Tibial nerve (tissue), 3 donors: ENCODE results near the gene METTL8.

ENCODE experiments used
- POLR2A ChIP-seq, 2 donors: fragments of 450-650 bp; IDR thresholded peaks; one replicate each; pipeline ENCODE4 v1.6.1; 2017; ENCODE audit warnings: antibody characterized with exemption in 2 of 2, mild to moderate bottlenecking in 2 of 2, moderate library complexity in 2 of 2
- TF ChIP-seq, protein P1 (sequence below), 5 experiments: fragments of 200-600 bp in 3 of 5; fragments of 450-650 bp in 2 of 5; sonication (generic) in 3 of 5; IDR thresholded peaks; one replicate each; pipeline ENCODE4 v1.5.1; 2016 to 2019; ENCODE audit warnings: antibody characterized with exemption in 5 of 5, mild to moderate bottlenecking in 3 of 5, moderate library complexity in 2 of 5

- TF ChIP-seq, protein P1, sequence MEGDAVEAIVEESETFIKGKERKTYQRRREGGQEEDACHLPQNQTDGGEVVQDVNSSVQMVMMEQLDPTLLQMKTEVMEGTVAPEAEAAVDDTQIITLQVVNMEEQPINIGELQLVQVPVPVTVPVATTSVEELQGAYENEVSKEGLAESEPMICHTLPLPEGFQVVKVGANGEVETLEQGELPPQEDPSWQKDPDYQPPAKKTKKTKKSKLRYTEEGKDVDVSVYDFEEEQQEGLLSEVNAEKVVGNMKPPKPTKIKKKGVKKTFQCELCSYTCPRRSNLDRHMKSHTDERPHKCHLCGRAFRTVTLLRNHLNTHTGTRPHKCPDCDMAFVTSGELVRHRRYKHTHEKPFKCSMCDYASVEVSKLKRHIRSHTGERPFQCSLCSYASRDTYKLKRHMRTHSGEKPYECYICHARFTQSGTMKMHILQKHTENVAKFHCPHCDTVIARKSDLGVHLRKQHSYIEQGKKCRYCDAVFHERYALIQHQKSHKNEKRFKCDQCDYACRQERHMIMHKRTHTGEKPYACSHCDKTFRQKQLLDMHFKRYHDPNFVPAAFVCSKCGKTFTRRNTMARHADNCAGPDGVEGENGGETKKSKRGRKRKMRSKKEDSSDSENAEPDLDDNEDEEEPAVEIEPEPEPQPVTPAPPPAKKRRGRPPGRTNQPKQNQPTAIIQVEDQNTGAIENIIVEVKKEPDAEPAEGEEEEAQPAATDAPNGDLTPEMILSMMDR (IDR thresholded peaks at IDR 0.05): no peak
- no peak for TF ChIP-seq POLR2A (IDR thresholded peaks at IDR 0.05)
These were observed 99.6 kb downstream of the METTL8 start for GRCh38 chr2:171334171-171334570.
